Endothelial cell of umbilical vein (primary cell): ENCODE data around the gene ELP4. TPM values are rescaled to one million over a fixed set of nuclear protein-coding genes. Genes with fewer than 3 reads are reported as not detected.

Experiments
- BruUV-seq: library from RNA; stranded (reverse); fragments of 400-500 nt; replicated peaks from 2 replicates; lab custom pipeline; 2021; lab: Mats Ljungman, UMichigan
- CTCF ChIA-PET: fragments of 300-600, 350-600 bp; sonication (Branson Sonifier 250); formaldehyde crosslinking; loops from one replicate; lab custom pipeline; 2021; ENCODE audit warnings: antibody characterized with exemption, inconsistent platforms; lab: Charles Lee
- POLR2A ChIA-PET: fragments of 300-600, 350-600 bp; sonication (Branson Sonifier 250); formaldehyde crosslinking; loops from one replicate; lab custom pipeline; 2021; ENCODE audit warnings: antibody characterized with exemption, inconsistent platforms; lab: Charles Lee
- DNase-seq: peaks from one replicate; pipeline ENCODE4 v3.0.0-alpha.2; 2011; ENCODE audit warnings: low read depth, low spot score
- FAIRE-seq: peaks from 2 replicates; lab custom pipeline; 2011; peaks lifted over from hg19 to GRCh38; lab: Jason Lieb, UNC
- H2AFZ ChIP-seq: 2 replicates; pipeline ENCODE4 v1.6.0; 2012; ENCODE audit warnings: low read depth, low read length, control low read depth, inconsistent platforms
- H3K27ac ChIP-seq: 2 replicates; pipeline ENCODE4 v1.5.1; 2011; ENCODE audit warnings: low read depth, mild to moderate bottlenecking, control low read depth, low read length, moderate library complexity; ENCODE audit not compliant: insufficient read depth
- H3K27me3 ChIP-seq, 2 experiments: 2 replicates each; pipeline versions ENCODE4 v1.6.0 to v1.6.1; 2011; ENCODE audit warnings: low read length in 2 of 2, mixed read lengths in 1 of 2; ENCODE audit not compliant: control insufficient read depth in 2 of 2, insufficient read depth in 2 of 2
- H3K36me3 ChIP-seq, 2 experiments: 2 replicates in 1 of 2; 3 replicates in 1 of 2; pipeline ENCODE4 v1.5.1; 2011; ENCODE audit warnings: low read length in 2 of 2, mild to moderate bottlenecking in 1 of 2, moderate library complexity in 1 of 2; ENCODE audit not compliant: control insufficient read depth in 2 of 2, insufficient read depth in 2 of 2; ENCODE audit errors: extremely low read depth in 1 of 2
- H3K4me1 ChIP-seq: 3 replicates; pipeline ENCODE4 v1.5.1; 2011; ENCODE audit warnings: mild to moderate bottlenecking, low read length; ENCODE audit not compliant: control insufficient read depth, insufficient read depth; ENCODE audit errors: extremely low read depth
- H3K4me2 ChIP-seq: 2 replicates; pipeline ENCODE4 v1.6.1; 2011; ENCODE audit warnings: low read length, control low read depth, mixed read lengths; ENCODE audit not compliant: insufficient read depth
- H3K4me3 ChIP-seq, 3 experiments: fragments of 200-600 bp in 1 of 3; sonication (generic), shearing (Covaris generic) in 1 of 3; replicated peaks in 1 of 3; 2 replicates each; pipeline ENCODE4 v1.5.1; 2011 to 2016; ENCODE audit warnings: control low read depth in 3 of 3, low read length in 3 of 3, mild to moderate bottlenecking in 2 of 3, inconsistent platforms in 1 of 3, low read depth in 1 of 3, moderate library complexity in 1 of 3; ENCODE audit not compliant: insufficient read depth in 1 of 3
- H3K79me2 ChIP-seq: 2 replicates; pipeline ENCODE4 v1.6.0; 2012; ENCODE audit warnings: low read length, inconsistent platforms; ENCODE audit not compliant: control insufficient read depth, insufficient read depth
- H3K9ac ChIP-seq: replicated peaks from 2 replicates; pipeline ENCODE3; 2011; ENCODE audit warnings: low read length, control low read depth; ENCODE audit not compliant: insufficient read depth; ENCODE audit errors: extremely low read depth
- H3K9me1 ChIP-seq: replicated peaks from 3 replicates; pipeline ENCODE4 v1.6.0; 2011; ENCODE audit warnings: mild to moderate bottlenecking, low read length; ENCODE audit not compliant: control insufficient read depth, insufficient read depth; ENCODE audit errors: extremely low read depth
- H3K9me3 ChIP-seq: replicated peaks from 2 replicates; pipeline ENCODE4 v1.5.1; 2012; ENCODE audit warnings: low read length, inconsistent platforms; ENCODE audit not compliant: control insufficient read depth, insufficient read depth
- H4K20me1 ChIP-seq: replicated peaks from 2 replicates; pipeline ENCODE3; 2011; ENCODE audit warnings: mild to moderate bottlenecking, low read length; ENCODE audit not compliant: control insufficient read depth, insufficient read depth; ENCODE audit errors: extremely low read depth
- EZH2 ChIP-seq: IDR thresholded peaks from 2 replicates; pipeline ENCODE4 v1.6.1; 2012; ENCODE audit warnings: borderline replicate concordance, low read depth, mild to moderate bottlenecking, moderate library complexity, low read length, inconsistent platforms; ENCODE audit not compliant: severe bottlenecking
- FOS ChIP-seq: IDR thresholded peaks from 2 replicates; pipeline ENCODE4 v1.6.1; 2011; ENCODE audit warnings: mild to moderate bottlenecking, low read length, moderate library complexity, borderline replicate concordance; ENCODE audit not compliant: insufficient read depth
- GATA2 ChIP-seq: IDR thresholded peaks from 2 replicates; pipeline ENCODE4 v1.7.0; 2011; ENCODE audit warnings: low read depth, mild to moderate bottlenecking, moderate library complexity, mixed read lengths, low read length; ENCODE audit not compliant: insufficient read length, insufficient read depth
- JUN ChIP-seq: IDR thresholded peaks from 2 replicates; pipeline ENCODE4 v1.6.1; 2011; ENCODE audit warnings: borderline replicate concordance, low read depth; ENCODE audit not compliant: insufficient read length, insufficient read depth
- MYC ChIP-seq: IDR thresholded peaks from one replicate; pipeline ENCODE4 v1.6.1; 2011; ENCODE audit warnings: mild to moderate bottlenecking, low read depth, low read length
- POLR2A ChIP-seq: IDR thresholded peaks from 2 replicates; pipeline ENCODE4 v1.6.1; 2012; ENCODE audit warnings: low read depth, mild to moderate bottlenecking, control low read depth, low read length
- POLR2AphosphoS5 ChIP-seq: IDR thresholded peaks from 2 replicates; pipeline ENCODE4 v1.6.1; 2012; ENCODE audit warnings: low read depth, mild to moderate bottlenecking, control low read depth, low read length, moderate library complexity; ENCODE audit not compliant: insufficient read depth
- dilution Hi-C: fragments of 300-500 bp; cut with MboI; formaldehyde crosslinking; loops from one replicate; pipeline ENCODE4 v1.15.0; 2019; ENCODE audit warnings: low sequenced_read_pairs; ENCODE audit not compliant: extremely low pct_ligation_motif_present
- intact Hi-C: fragments of 100-400 bp; cut with micrococcal nuclease; formaldehyde crosslinking; loops from one replicate; pipeline ENCODE4 v1.10.0; 2022
- polyA plus RNA-seq, 4 experiments: library from polyadenylated mRNA; depleted of rRNA in 3 of 4; stranded (reverse) in 3 of 4; unstranded in 1 of 4; fragments of >200 nt; gene quantifications; 2 replicates each; pipeline versions ENCODE4 v1.2.1 to v1.2.3, GENCODE V29; 2011 to 2012; ENCODE audit warnings: missing spikeins in 1 of 4
- total RNA-seq: library from RNA; stranded (reverse); gene quantifications from 2 replicates; pipeline ENCODE4 v1.2.3, GENCODE V29; 2021
- TF ChIP-seq, protein P1 (sequence below): IDR thresholded peaks from 2 replicates; pipeline ENCODE4 v1.6.1; 2011; ENCODE audit not compliant: insufficient read depth, insufficient read length
- TF ChIP-seq, protein P2 (sequence below), 2 donors: IDR thresholded peaks; 1 replicate in 1 of 2; 2 replicates in 1 of 2; pipeline ENCODE4 v1.5.1; 2011; ENCODE audit warnings: low read length in 2 of 2, mild to moderate bottlenecking in 2 of 2, moderate library complexity in 2 of 2, control low read depth in 1 of 2, inconsistent platforms in 1 of 2, low read depth in 1 of 2; ENCODE audit not compliant: insufficient read depth in 1 of 2; ENCODE audit errors: extremely low read depth in 1 of 2

Gene ELP4
- total and polyA plus RNA-seq, 2 donors (not counting 3 experiments of a cell fraction or from before 2014, with no cell fraction given): 11.6 to 16.3 TPM

DNA sequence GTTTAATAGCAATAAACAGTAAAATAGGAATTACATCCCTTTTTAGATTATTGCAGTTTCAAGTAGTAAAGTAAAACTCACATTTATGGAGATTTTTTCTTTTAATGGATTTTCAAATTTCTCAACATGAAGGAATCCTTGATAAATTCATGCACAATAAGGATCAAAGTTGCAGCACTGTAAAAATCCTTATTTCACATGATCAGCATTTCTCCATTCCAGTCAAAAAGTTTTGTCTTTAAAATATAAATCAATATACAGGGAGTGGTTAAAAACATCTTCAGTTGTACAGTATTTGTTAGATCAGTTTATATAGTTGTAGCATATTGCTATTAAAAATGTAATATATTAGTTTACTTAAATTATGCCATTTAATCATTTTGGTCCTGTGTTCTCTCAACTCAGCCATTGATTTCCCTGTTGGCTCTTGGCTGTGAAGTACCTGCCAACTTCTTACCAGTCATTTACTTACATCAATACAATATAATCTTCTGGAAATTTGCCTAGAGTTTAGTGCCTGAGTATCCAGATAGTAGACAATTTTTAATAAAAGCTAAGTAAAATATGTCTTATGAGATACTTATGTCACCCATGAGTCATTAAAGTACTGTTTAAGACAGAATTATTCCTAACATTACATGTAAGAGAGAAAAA is 12.1 kb downstream of the ELP4 start:
- FAIRE-seq: no peak
- DNase-seq: no peak

DNA sequence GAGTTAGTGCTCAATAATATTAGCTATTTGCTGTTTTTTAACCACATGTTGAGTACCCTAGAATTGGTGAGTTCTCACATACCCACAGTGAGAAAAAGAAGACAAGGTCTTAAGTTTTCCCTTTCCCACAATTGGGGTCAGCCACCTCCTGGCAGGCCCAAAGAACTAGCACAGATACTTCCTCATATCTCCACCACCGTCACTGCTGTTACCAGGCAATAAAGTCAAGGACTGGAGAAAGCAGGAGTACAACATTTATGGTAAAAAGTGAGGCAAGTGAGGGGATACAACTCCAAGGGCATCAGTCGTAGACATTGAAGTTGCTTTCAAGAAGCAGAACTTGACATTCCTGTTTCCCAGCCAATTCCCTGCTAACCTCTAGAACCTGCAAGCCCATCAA is 19.6 kb downstream of the ELP4 start:
- no TSS peak for BruUV-seq
- intact Hi-C loops: no loop called here
- Histone ChIP-seq H3K4me2 (no peak overlapping the region), H3K9me3 (no peaks in the 10 kb centered on the region), H3K27me3 (no peaks in the 10 kb centered on the region), H3K9ac (no peak overlapping the region), H4K20me1 (no peaks in the 10 kb centered on the region), H3K4me3 (no peak overlapping the region), H3K79me2 (no peaks in the 10 kb centered on the region), H3K9me1 (no peaks in the 10 kb centered on the region), H3K4me1 (no peaks in the 10 kb centered on the region), H2AFZ (no peak overlapping the region), H3K27ac (no peak overlapping the region), H3K36me3 (no peaks in the 10 kb centered on the region)
- TF ChIP-seq MYC: no peak
- TF ChIP-seq POLR2A: no peak
- TF ChIP-seq FOS: no peak
- TF ChIP-seq EZH2: no peak
- TF ChIP-seq, protein P1, sequence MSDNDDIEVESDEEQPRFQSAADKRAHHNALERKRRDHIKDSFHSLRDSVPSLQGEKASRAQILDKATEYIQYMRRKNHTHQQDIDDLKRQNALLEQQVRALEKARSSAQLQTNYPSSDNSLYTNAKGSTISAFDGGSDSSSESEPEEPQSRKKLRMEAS: no peak
- TF ChIP-seq JUN: no peak
- TF ChIP-seq GATA2: no peak
- TF ChIP-seq, protein P2, sequence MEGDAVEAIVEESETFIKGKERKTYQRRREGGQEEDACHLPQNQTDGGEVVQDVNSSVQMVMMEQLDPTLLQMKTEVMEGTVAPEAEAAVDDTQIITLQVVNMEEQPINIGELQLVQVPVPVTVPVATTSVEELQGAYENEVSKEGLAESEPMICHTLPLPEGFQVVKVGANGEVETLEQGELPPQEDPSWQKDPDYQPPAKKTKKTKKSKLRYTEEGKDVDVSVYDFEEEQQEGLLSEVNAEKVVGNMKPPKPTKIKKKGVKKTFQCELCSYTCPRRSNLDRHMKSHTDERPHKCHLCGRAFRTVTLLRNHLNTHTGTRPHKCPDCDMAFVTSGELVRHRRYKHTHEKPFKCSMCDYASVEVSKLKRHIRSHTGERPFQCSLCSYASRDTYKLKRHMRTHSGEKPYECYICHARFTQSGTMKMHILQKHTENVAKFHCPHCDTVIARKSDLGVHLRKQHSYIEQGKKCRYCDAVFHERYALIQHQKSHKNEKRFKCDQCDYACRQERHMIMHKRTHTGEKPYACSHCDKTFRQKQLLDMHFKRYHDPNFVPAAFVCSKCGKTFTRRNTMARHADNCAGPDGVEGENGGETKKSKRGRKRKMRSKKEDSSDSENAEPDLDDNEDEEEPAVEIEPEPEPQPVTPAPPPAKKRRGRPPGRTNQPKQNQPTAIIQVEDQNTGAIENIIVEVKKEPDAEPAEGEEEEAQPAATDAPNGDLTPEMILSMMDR (IDR thresholded peaks at IDR 0.05; ENCODE audit: extremely low read depth in 1 of 2, insufficient read depth in 1 of 2, low read depth in 1 of 2, low read length in 2 of 2): no peak
- TF ChIP-seq POLR2AphosphoS5: no peak
- POLR2A ChIA-PET: no interaction called here
- CTCF ChIA-PET: no interaction called here
- DNase-seq (no peak), FAIRE-seq (no peak)
- dilution Hi-C loops: no loop called here

More for the DNA sequence above, 12.1 kb downstream of the ELP4 start:
- H3K27me3 ChIP-seq: no peaks in the 10 kb centered on the region
- H3K9me1 ChIP-seq: no peaks in the 10 kb centered on the region
- no peak overlapping the region for H3K9ac ChIP-seq
- no peaks in the 10 kb centered on the region for H3K79me2 ChIP-seq
- H3K27ac ChIP-seq: no peak overlapping the region
- no peak overlapping the region for H3K4me3 ChIP-seq
- ChIA-PET CTCF (no interaction called here), POLR2A (no interaction called here)
- no peak overlapping the region for H2AFZ ChIP-seq
- H3K36me3 ChIP-seq: no peaks in the 10 kb centered on the region
- H3K4me2 ChIP-seq: no peak overlapping the region
- H3K4me1 ChIP-seq: no peaks in the 10 kb centered on the region
- intact Hi-C loops (no loop called here), dilution Hi-C loops (no loop called here)
- no peak for TF ChIP-seq POLR2AphosphoS5
- H3K9me3 ChIP-seq: no peaks in the 10 kb centered on the region
- no TSS peak for BruUV-seq
- H4K20me1 ChIP-seq: no peaks in the 10 kb centered on the region
